ENCODE results near the gene PEA15. TPM values are rescaled to one million over a fixed set of nuclear protein-coding genes. Genes with fewer than 3 reads are reported as not detected.

Gene PEA15
- total and polyA plus RNA-seq, 10 of the 15 experiments (the other 5 are each of a cell fraction or from before 2014, with no cell fraction given), result 15.1 to 269 (median 65.6) TPM

DNA sequence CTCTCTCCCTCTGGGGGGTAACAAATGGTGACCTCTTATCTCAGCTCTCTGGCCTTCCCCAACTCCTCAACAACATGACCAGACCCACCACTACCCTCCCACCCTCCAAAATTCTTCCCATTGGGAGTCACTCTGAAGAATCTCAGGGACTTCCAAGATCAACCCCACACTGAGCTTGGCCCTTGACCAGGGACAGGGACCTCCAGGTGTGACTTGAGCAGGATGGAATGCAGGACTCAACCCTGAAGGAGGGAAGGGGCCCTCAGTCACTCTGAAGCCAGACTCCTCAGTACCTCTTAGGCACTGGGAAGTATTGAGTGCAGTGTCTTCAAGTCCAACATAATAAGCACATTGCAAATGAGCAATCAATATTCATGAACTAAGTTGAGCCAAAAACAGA, 12.9 kb upstream of the PEA15 start:
- Histone ChIP-seq H3K4me3 (no peak overlapping the region), H3K27ac (ENCODE audit: control insufficient read depth, insufficient read depth) (no peak overlapping the region), H3K4me2 (ENCODE audit: control insufficient read depth, insufficient read depth) (no peak overlapping the region), H3K9me3 (replicated peaks; ENCODE audit: control insufficient read depth, insufficient read depth, low read length) (no peaks in the 10 kb centered on the region), H3K4me1 (ENCODE audit: control insufficient read depth, insufficient read depth, low read length) (peaks cover 21% of the 10 kb centered on the region), H4K20me1 (ENCODE audit: control insufficient read depth, insufficient read depth) (no peaks in the 10 kb centered on the region), H3K27me3 (replicated peaks in 1 of 2; ENCODE audit: control insufficient read depth in 2 of 2, insufficient read depth in 2 of 2, low read length in 1 of 2) (peaks cover 0 to 3% of the 10 kb centered on the region in 2 experiments; a peak in 1 of 4 replicates), H3K79me2 (ENCODE audit: control insufficient read depth, insufficient read depth, low read length) (no peaks in the 10 kb centered on the region), H3K36me3 (ENCODE audit: control insufficient read depth in 2 of 2, insufficient read depth in 2 of 2, low read length in 1 of 2) (no peaks in the 10 kb centered on the region), H3K9ac (ENCODE audit: control insufficient read depth, insufficient read depth, low read length) (no peak overlapping the region), H2AFZ (ENCODE audit: control insufficient read depth, low read depth, low read length) (no peak overlapping the region)
- CTCF ChIA-PET, result interaction anchor here (0.6 to 8.7 kb wide), 19 partner anchors 11 to 185 kb away, joined by 3 to 273 read pairs (median 13); partner anchors contain the start of gene PEX19
- DNase-seq (ENCODE audit: low read depth, low spot score) (no peak), ATAC-seq (no peak), FAIRE-seq (no peak)
- intact Hi-C loops (cut with micrococcal nuclease; ENCODE audit: unreplicated experiment), result loop anchor here (5.0 kb wide), 1 partner anchor 415 kb away; no protein-coding TSS in a partner anchor
- in situ Hi-C loops (cut with MboI), result loop anchor here (5.0 kb wide), 1 partner anchor 100 kb away; no protein-coding TSS in a partner anchor
- POLR2A ChIA-PET, result interaction anchor here (1.5 to 2.1 kb wide), 3 partner anchors 12 to 99 kb away, joined by 4 to 10 read pairs (median 6); no protein-coding TSS in a partner anchor
- BruUV-seq (replicated peaks), result no TSS peak
- no peak for TF ChIP-seq TARDBP (IDR thresholded peaks at IDR 0.05; ENCODE audit: borderline replicate concordance)
- TF ChIP-seq CHD2 (IDR thresholded peaks at IDR 0.05; ENCODE audit: borderline replicate concordance, low read depth, low read length), result no peak
- no peak for TF ChIP-seq SMAD5 (IDR thresholded peaks at IDR 0.05; ENCODE audit: low read depth)
- no peak for TF ChIP-seq ZNF384 (IDR thresholded peaks at IDR 0.05; ENCODE audit: borderline replicate concordance, low read depth, low read length)
- TF ChIP-seq TCF7 (IDR thresholded peaks at IDR 0.05; ENCODE audit: borderline replicate concordance), result no peak
- TF ChIP-seq WRNIP1 (IDR thresholded peaks at IDR 0.05; ENCODE audit: borderline replicate concordance, low read depth, low read length), result no peak
- no peak for TF ChIP-seq MYB (IDR thresholded peaks at IDR 0.05; ENCODE audit: borderline replicate concordance, low read depth, low read length)
- no peak for TF ChIP-seq CREM (IDR thresholded peaks at IDR 0.05; ENCODE audit: low read depth)
- RAD21 ChIA-PET (ENCODE audit: unreplicated experiment), result interaction anchor here (0.6 to 5.4 kb wide), 11 partner anchors 17 to 186 kb away, joined by 3 to 128 read pairs (median 12); no protein-coding TSS in a partner anchor
- SMC1A ChIA-PET (ENCODE audit: uncharacterized antibody, unreplicated experiment), result interaction anchor here (0.8 to 5.6 kb wide), 17 partner anchors 9 to 183 kb away, joined by 3 to 123 read pairs (median 9); partner anchors contain the start of gene PEX19

Data from GM12878 (cell line).